COR-L47 (cell line): ENCODE results near the gene ATIC.

Experiments used
- DNase-seq: peaks from one replicate; lab custom pipeline; 2025; lab: John Stamatoyannopoulos, UW

Gene ATIC

DNA sequence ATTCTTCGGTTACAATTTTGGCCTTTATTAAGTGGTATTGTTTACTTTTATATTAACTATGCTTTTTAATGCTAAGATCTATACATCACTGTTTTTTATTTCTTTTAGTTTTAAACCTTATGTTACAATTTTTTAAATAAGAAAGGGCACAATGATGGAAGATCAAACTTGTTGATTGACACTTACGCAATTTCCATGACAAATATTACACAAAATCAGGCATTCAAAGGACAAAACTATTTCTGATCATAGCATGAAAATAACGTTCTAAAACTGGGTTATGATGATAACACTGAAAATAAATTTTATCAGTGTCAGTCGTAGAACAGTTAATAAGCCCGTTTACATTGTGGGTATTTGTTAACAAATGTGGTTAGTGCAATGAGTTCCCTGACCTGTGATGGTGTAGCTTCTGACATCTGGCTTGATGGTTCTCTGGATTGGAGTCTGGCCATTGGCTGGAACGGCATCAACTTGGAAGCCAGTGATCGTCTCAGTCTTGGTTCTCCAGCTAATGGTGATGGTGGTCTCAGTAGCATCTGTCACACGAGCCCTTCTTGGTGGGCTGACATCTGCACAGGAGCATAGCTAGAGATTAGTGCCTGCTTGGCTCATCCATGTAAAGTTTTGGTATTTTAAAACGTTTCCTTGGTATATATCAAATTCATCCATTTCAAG, 64.4 kb downstream of the ATIC start:
- DNase-seq: no peak

DNA sequence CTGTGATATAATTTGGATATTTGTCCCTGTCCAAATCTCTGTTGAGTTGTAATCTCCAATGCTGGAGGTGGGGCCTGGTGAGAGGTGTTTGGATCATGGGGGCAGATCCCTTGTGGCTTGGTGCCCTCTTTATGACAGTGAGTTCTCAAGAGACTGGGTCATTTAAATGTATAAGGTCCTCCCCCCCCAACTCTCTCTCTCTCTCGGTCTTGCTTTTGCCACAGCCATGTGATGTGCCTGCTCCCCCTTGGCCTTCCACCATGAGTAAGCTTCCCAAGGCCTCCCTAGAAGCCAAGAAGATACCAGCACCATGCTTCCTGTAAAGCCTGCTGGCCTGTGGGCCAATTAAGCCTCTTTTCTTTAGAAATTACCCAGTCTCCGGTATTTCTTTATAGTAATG, 65.4 kb downstream of the ATIC start:
- DNase-seq: no peak

DNA sequence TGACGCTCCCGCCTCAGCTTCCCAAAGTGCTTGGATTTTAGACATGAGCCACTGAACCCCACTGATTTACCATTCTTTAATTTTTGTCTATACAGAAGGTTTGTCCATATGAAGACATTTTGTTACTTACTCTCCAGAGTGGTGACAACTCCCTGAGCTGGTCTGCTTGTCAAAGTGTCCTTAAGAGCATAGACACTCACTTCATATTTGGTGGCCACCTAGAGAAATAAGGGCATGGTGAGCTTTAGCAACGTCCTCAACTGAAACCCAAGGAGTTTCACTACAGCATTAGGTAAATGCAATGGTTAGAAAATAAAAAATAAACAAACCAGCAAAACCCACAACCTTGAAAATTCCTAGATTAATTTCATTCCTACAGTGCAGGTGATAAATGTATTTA, 66.2 kb downstream of the ATIC start:
- no peak for DNase-seq

DNA sequence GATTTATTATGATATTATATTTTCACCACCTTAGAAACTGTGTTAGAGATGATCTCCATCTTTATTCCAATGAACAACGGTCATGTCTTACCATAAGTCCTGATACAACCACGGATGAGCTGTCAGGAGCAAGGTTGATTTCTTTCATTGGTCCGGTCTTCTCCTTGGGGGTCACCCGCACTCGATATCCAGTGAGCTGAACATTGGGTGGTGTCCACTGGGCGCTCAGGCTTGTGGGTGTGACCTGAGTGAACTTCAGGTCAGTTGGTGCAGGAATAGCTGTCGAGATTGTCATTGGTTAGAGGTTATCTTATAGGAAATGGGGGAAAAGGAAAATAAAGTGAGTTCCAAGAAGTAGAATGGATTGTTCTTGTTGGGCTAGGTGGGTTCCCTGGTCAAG, 67.2 kb downstream of the ATIC start:
- no peak for DNase-seq

DNA sequence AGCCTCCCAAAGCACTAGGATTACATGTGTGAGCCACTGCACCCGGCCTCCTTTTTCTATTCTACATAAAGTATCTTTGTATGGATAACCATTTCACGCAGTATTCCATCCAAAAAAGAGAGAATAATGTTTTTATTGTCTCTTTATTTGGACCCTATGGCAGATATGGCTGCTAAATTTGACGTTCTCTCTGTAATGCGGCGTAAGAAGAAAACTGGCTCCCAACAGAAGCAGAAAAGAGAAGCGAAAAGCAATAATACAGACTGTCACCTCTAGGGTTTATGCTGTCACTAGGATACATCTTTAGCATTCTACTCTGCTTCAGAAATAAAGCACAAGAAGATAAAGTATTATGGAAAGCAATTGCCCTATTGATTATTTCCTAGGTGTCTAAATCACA, 68.1 kb downstream of the ATIC start:
- DNase-seq: no peak

DNA sequence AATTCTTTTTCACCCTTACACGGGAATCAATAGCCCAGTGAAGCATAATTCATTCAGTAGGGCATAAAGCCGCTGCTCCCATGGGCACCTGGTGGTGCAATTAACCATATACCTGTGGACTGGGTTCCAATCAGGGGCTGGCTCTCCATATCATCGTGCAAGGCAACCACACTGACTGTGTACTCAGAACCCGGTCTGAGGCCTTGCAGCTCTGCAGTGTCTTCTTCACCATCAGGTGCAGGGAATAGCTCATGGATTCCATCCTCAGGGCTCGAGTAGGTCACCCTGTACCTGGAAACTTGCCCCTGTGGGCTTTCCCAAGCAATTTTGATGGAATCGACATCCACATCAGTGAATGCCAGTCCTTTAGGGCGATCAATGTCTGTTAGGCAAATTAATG, 68.8 kb downstream of the ATIC start:
- no peak for DNase-seq

DNA sequence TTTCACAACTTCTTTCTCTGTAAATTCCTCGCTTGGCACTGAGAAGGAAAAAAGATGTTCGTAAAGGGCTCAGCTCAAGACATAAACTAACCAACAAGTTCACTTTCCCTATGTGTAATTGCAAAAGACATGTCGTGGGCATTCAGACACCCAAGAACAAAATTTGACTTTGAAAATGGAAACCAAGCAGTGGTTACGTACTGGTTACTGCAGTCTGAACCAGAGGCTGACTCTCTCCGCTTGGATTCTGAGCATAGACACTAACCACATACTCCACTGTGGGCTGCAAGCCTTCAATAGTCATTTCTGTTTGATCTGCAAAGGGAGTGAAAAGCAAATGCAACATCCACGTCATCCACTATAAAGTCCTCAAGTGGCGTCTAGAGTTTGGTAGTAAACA, 70.2 kb downstream of the ATIC start:
- no peak for DNase-seq

DNA sequence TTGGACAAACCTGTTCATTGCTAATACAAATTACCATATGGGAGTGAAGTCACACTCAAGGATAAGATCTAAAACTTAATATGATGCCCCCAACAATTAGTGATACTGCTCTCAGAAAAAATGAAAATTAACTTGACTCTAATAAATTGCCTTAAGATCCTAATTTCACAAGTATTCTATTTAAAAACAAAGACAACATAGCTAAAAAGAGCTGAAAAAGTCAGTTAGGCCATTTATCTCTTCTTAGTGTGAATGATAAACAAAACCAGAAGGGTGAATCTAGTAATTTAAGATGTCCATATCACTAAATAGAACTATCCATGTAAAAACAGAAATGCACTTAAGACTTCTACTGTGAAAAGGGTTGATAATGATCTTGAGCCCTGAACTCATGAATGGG, 70.6 kb downstream of the ATIC start:
- no peak for DNase-seq

DNA sequence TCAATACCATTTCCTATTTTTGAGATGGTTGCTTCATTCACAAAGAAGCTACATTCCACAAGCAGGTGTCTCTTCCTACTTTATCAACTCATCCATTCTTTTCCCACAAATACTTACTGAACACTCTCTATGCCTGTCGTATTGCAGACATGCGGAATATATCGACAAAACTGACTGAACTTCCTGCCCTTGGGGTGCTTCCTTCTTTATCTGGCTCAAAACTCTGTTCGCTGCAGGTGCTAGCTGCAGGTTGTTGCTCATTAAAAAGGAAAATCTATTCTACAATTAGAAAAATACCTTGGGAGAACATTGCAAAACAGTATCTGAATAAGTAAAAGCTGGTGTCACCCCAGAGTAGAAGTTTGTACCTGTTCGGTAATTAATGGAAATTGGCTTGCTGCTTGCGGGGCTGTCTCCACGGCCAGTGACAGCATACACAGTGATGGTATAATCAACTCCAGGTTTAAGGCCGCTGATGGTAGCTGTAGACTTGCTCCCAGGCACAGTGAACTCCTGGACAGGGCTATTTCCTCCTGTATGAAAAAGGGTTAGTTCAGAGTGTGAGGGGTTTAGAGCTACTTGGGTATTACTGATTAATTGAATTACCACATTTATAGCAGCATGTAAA, 71.9 kb downstream of the ATIC start:
- DNase-seq: no peak

DNA sequence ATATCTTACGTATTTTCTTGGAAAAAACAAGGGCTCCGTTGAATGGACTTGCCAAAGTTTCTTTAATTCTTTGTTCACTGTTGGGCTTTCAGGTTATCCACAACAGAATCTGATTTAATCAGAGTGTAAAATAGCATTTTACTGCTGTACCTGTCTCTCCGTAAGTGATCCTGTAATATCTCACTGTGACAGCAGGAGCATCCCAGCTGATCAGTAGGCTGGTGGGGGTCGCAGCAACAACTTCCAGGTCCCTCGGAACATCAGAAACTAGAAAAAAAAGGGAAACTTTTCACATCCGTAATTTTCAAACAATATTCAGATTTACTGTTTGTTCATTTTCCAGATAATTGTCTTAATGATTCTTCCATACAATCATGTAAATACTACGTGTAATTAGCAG, 72.9 kb downstream of the ATIC start:
- no peak for DNase-seq

DNA sequence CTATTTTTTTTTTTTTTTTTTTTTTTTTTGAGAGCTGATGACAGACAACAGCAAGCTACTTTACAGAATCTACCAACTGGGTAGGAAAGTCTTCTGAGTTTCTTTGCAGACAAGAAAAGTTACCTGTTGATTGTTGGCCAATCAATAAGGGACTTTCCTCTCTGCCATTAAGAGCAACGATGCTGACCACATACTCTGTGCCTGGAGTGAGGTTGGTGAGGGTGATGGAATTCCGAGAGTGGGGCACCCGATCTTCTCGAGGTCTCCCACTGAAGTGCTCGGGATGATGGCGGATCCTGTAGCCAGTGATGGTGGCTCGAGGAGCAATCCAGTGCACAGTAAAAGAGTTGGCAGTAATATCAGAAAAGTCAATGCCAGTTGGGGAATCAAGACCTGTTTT, 74.7 kb downstream of the ATIC start:
- DNase-seq: no peak

DNA sequence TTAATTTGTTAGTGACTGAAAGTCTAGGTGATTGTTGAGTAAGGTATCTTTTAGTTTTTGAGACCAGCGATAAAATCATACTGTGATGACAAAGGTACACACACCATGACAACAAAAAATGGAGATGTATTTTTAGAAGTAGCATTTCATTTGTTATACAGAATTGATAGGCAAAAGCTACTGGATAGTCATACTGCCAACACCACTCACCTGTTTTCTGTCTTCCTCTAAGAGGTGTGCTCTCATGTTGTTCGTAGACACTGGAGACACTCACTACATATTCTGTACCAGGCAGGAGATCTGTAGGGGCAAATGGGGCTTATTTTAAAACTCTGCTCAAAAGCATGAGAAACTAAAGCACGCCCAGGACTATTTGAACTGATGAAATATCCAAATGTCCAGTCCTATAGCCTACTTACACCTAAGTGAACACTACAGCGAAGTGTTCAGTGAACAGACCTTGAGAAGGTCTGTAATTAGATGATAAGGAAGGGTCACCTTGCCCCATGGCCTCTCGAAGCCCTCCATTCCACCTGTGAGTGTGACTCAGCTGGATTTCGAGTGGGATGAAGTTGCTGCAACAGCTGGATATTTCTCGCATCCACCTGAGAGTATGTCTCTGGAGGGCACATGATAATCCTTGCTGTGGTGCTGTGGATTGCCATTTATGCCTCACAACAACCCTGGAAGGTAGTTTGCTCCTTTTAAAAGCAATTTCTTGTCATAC, 76.3 kb downstream of the ATIC start:
- DNase-seq: no peak

DNA sequence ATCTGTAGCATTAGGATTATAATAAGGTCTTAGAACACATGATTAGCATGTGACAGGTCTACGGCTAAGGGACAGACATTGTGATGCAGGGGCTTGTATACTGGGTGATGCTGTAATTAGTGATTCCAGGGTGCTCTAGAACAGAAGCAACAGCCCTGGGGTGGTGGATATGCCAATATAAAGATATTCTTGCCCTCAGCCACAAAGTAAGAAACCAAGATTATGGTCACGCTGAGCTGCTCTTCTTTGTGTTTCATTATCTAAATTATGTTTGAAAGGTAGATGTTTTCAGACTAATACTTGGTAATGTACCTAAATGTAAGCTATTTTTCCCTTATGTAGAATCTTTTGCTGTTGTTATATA, 78.7 kb downstream of the ATIC start:
- no peak for DNase-seq

DNA sequence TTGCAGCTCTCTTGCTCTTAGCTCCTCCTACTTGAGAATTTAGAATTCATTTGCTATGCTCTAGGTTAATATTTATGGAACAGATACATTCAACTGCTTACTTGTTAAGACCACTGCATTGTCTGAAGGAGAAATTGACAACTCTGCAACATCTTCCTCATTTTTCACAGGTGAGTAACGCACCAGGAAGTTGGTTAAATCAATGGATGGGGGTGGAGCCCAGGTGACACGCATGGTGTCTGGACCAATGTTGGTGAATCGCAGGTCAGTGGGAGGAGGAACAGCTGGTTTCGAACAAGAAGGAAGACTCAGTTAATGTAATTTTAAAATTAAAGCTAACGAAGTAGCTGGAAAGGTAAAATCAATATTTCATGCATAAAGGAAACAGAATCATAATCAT, 79.7 kb downstream of the ATIC start:
- no peak for DNase-seq

DNA sequence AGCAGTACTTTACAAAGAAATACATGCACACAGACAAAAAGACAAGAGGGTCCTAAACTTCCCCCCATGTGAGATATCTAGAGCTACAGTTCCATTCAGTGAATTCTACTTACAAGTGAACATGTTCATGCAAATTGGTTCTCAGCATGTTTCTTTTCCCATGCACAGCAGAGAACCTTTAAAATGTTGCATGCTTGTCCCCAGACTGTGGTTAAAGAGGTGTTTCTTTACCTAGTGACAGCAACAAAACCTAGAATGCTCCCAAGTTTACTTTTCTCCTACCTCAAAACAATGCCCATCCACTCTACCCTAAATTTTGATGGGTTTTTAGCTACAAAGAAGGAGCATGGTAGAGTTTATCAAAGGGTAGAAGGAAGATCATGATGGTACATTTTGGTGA, 80.3 kb downstream of the ATIC start:
- DNase-seq: no peak

DNA sequence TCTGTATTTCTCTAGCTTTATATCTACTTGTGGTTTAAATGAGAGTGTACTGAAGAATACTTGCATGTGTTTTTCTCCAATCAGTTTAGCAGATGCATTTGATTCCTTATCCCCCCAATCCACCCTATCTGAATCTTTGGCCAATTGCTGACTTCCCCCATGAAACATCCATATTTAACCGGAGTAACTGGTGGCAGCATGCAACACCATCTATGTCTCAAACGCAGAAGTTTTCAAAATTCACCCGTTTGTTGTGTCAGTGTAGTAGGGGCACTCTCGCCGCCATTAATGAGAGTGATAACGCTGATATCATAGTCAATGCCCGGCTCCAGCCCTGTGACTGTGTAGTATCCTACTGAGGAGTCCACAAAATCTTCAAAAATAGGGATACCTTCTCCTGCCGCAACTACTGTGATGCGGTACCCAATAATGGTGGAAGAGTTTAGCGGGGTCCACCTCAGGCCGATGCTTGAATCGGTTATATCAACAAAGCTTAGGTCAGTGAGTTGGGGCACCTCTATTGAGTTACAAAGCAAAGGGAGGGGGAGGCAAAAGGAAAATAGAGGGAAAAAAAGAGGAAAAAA, 80.9 kb downstream of the ATIC start:
- DNase-seq: no peak

DNA sequence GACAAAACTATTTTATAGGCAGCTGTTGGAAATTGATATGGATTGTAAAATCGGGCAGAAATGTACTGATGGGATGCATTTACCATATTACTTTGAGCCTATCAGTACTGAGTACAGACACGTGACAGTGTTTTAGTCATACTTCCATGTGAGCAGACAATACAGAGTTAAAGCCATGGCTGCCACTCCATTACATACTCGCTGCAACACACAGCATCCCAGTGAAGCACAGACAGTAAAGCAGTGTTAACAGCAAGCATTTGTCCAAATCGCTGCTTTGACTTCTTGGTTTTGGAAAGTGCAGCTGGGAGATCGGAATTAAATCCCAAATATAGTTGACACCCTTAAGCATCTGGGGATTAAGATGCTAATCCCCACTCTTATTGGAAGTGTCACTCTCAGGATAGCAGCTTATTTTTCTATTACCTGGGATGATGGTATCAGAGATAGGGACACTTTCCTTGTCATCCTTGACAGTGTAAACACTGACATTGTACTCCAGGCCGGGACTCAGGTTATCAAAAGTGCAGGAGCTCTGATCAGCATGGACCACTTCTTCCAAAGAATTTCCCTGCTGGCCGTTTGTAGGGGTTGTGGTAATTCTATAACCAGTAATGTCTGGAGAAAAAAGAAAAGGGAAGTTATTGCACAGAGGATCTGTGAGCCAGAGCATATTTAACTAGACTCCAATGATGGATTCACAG, 82.4 kb downstream of the ATIC start:
- no peak for DNase-seq

DNA sequence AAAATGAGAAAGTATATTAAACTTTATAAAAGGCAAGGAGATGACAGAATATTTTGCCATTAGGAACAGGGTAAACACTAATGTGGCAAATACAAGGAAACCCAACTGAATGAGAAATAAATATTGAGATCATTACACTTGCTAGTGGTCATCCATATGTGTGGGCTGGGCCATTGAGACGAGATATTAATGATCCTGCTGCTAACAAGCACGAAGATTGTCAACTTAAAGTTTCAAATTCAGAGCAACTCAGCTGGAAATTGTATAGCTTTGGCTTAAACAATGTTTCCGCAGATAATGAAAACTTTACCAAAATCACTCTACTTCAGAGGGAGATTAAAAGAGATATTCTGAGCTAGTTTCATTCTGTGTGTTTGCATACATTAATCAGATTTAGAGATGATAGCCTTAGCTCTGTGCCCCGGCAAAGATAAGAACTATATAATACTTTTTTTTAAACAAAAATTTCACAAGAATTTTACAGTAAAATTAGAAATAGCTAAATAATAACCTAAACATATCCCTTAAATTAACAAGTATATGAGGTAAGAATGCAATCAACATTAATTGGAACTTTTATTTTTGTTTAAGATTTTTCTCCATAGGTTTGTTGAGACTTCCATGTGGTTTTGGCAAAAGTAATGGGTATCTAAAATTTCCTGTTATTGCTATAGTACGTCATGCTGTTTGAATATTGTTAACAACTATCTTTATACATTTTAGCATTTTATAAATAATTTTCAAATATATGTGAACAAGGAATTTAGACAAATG, 84.0 kb downstream of the ATIC start:
- no peak for DNase-seq

DNA sequence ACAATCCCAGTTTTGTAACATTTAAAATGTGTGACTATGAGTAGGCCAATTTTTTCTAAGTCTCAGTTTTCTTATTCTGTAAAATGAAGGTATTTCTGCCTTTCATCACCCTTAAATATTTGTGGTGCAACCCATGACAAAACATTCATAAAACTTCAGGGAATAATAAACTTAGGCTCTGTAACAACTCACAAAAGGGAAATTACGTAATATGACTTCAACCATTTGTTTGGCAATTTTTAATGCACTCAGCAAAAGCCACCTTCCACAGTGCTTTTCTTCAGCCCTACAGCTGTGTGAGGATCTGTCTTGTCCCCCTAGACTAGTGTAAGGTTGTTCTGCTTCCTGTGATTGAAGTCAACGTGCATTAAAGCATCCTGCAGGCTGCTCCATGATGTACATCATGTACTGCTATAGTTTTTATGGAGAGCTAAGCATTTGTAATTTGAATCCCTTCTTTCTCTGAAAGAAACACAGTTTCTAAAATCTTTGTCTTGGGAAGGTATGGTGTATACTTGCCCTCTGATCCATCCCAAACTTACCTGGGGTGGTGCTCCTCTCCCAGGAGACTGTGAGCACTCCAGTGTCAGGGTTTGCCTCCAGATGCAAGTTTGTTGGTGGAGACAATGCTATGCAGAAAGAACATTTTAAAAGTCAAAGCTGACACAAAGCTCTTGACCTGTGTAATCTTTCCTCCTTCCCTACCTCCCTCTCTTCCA, 84.9 kb downstream of the ATIC start:
- DNase-seq: no peak

DNA sequence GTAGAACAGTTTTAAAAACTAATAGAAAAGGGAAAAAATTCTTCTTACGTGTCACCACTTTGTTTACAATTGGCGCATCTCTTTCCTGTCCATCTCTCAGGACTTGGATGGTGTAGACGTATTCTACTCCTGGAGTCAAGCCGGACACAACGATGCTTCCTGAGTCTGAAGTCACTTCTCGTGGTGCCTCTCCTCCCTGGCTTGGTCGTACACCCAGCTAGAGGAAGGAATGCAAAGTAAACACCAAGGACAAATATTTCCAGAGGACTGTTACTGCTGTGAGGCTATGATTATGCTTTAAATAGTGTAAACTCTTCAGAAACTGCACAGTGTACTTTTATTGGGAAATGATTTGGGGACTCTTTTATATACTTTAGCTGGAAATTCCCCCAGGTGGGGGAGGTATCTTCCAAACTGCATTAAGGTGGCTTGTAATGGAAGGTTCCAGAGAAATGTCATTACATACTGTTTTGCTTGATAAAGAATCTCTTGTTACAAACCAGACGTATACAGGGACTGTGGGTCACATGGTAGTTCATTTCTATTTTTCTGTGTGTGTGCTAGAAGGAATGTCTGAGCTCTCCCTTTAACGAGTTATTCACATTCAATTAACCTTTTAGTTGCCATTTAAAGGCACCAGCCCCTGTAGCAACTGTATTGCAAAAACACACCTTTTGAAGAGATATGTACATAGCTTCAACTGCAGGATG, 85.9 kb downstream of the ATIC start:
- DNase-seq: no peak
